GM12864 (cell line): Measurements from ENCODE around the gene ZDHHC14.

Experiments
- DNase-seq: peaks from one replicate; pipeline ENCODE4 v3.0.0-alpha.2; 2011; ENCODE audit warnings: low read depth
- H3K4me3 ChIP-seq: 2 replicates; pipeline ENCODE4 v1.5.1; 2011; ENCODE audit warnings: mild to moderate bottlenecking, low read depth, low read length, control low read depth
- TF ChIP-seq, protein P1 (sequence below): IDR thresholded peaks from 2 replicates; pipeline ENCODE4 v1.5.1; 2011; ENCODE audit warnings: low read depth, mild to moderate bottlenecking, moderate library complexity, low read length, control low read depth, inconsistent platforms; ENCODE audit errors: missing control alignments

Gene ZDHHC14

DNA sequence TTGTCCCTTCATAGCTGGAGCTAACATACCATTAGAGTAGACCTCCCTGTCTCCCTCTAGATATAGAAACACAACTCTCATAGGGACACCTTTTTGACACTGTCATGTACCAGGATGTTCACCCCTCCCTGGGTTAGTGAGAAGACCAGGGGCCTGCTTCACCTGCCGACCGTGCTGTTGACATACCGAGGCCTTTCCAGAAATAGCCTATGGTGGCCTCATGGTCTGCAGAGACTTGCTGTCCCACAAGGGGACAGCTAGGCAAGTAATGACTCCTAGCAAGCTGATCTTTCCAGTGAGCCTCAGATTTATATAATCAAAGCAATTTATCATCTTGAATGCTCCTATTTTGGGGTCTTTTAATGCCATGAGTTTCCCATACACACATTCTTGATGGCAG, 15.0 kb downstream of the ZDHHC14 start:
- TF ChIP-seq, protein P1, sequence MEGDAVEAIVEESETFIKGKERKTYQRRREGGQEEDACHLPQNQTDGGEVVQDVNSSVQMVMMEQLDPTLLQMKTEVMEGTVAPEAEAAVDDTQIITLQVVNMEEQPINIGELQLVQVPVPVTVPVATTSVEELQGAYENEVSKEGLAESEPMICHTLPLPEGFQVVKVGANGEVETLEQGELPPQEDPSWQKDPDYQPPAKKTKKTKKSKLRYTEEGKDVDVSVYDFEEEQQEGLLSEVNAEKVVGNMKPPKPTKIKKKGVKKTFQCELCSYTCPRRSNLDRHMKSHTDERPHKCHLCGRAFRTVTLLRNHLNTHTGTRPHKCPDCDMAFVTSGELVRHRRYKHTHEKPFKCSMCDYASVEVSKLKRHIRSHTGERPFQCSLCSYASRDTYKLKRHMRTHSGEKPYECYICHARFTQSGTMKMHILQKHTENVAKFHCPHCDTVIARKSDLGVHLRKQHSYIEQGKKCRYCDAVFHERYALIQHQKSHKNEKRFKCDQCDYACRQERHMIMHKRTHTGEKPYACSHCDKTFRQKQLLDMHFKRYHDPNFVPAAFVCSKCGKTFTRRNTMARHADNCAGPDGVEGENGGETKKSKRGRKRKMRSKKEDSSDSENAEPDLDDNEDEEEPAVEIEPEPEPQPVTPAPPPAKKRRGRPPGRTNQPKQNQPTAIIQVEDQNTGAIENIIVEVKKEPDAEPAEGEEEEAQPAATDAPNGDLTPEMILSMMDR = no peak
- H3K4me3 ChIP-seq = no peak overlapping the region
- DNase-seq = no peak

DNA sequence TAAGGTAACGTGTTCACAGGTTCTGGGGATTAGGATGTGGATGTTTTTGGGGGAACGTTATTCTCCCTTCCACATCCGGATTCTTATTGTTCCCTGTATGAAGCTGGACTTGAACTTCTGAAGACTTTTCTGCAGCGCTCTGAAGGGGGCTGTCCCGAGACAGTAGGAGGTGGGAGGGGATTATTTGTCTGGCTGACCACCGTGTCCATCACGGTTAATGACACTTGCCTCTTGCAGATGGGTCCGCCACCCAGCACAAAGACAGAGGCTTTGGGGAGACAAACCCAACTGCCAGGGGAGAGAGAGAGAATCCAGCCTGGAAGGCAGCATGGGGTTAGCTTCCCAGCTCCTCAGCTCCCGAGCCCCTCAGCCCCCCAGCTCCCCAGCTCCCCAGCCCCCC, 16.7 kb downstream of the ZDHHC14 start:
- TF ChIP-seq, protein P1 = no peak
- H3K4me3 ChIP-seq = no peak overlapping the region
- no peak for DNase-seq

DNA sequence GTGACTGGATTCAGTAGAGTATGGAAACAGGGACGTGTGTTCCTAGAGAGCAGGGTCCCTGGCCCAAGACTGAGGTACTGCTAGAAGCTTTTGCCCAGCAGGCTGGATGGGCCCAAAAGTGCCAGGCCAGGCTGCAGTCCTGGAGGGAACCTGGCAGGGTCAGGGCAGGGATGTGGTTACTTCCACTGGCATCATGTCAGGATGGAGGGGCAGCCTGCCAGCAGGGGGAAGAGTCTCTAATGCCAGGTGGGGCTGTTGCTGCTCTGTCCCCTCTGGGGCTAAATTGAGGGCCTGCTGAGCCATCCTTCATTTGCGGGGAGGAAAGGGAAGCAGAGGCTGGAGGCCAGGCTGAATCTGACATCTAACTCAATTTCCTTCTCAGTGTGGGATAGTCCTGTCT, 17.2 kb downstream of the ZDHHC14 start:
- TF ChIP-seq, protein P1 = no peak
- no peak for DNase-seq
- H3K4me3 ChIP-seq = no peak overlapping the region

DNA sequence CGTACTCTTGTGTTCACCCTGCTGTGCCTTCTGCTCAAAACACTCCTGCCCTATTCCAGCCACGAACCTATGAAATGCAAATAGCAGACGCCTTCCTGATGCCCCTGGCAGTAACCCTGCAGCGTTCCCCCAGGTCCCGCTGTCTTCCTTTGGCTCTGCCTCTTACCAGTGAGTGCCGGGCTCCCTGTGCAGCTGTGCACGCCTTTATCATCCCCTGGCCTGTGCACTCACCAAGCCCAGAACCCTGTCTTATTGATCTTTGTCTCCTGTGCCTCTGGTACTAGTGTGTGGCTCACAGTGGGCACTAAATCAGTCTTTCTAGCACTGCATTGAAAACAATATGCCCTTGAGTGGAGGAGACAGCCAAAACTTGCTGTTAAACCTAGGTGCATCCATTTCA, 19.7 kb downstream of the ZDHHC14 start:
- DNase-seq = no peak
- TF ChIP-seq, protein P1 = no peak

DNA sequence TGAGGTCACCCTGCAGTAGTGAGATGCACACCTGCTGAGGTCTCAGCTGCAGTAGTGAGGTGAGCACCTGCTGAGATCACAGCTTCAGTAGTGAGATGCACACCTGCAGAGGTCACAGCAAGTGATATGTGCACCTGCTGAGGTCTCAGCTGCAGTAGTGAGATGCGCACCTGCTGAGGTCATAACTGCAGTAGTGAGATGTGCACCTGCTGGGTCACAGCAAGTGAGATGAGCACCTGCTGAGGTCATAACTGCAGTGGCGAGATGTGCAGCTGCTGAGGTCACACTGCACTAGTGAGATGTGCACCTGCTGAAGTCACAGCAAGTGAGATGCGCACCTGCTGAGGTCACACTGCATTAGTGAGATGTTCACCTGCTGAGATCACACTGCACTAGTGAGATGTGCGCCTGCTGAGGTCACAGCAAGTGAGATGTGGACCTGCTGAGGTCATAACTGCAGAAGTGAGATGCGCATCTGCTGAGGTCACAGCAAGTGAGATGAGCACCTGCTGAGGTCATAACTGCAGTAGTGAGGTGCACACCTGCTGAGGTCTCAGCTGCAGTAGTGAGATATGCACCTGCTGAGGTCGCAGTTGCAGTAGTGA, 20.8 kb downstream of the ZDHHC14 start:
- DNase-seq = no peak
- no peak overlapping the region for H3K4me3 ChIP-seq
- TF ChIP-seq, protein P1 = no peak

More for the DNA sequence above, 19.7 kb downstream of the ZDHHC14 start:
- no peak overlapping the region for H3K4me3 ChIP-seq

DNA sequence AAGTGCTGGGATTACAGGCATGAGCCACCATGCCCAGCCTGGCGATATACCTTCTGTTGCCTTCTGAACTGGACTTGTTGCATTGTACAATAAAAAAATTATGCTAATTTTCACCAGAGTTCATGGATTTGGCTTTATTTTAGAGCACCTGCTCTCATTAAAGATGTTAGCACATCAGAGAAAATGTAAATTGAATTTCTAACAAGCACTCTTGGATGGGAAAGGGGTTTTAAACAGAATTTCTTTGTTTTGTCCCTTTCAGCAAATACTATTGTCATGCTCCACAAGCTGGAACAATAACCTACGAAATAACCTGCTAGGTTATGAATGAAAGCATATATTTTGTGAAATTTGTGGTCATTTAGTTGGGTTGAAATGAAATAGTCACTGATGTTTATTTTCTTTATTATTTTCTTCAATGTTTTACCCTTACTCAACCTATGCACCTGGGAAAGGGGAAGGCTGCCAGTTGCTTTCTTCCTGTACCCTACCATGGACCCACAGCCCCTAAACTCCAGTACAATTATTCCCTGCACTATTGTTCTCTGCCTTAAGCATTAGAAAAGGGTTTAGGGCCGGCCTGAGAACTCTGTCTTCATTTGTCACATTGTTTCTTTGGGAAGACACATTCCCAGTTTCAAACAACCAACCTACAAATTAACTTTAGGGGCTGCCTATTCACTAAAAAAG, 22.2 kb downstream of the ZDHHC14 start:
- H3K4me3 ChIP-seq = no peak overlapping the region
- TF ChIP-seq, protein P1 = no peak
- no peak for DNase-seq

DNA sequence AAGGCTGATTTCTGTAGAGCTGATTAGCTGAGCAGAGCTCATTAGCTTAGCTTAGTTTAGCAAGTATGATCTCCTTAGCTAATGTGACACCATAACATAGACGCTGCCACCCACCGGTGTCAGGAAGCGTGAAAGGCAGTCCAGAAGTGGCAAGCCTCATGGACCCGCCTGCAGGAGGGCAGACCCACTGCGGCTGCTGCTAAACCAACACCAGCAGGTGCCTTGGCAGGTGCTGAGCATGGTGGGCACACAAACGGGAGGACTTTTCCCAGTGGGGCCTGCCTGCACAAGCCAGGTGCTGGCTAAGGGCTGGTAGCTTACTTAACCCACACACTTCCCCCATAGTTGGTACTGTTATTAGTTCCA, 22.7 kb downstream of the ZDHHC14 start:
- TF ChIP-seq, protein P1 = no peak
- H3K4me3 ChIP-seq = no peak overlapping the region
- no peak for DNase-seq
